Measurements from ENCODE around the gene RALGAPA2.

The RALGAPA2 gene

GRCh38 chr20:20369250-20370093, 343.0 kb downstream of the RALGAPA2 start:
- TF ChIP-seq POLR2A (IDR thresholded peaks at IDR 0.05; ENCODE audit: low read depth, low read length): no peak
- FAIRE-seq: no peak
- no peak for DNase-seq (ENCODE audit: insufficient read length, low spot score)

GRCh38 chr20:20368418-20369249, 343.8 kb downstream of the RALGAPA2 start:
- no peak for FAIRE-seq
- DNase-seq (ENCODE audit: insufficient read length, low spot score): no peak
- no peak for TF ChIP-seq POLR2A (IDR thresholded peaks at IDR 0.05; ENCODE audit: low read depth, low read length)

GRCh38 chr20:20367575-20368417, 344.6 kb downstream of the RALGAPA2 start, which contains the start of gene INSM1:
INSM1 (plus strand) TSS chr20:20368104; CDS start chr20:20368268, 164 bp downstream.
- FAIRE-seq: no peak
- DNase-seq (ENCODE audit: insufficient read length, low spot score): no peak

DNA sequence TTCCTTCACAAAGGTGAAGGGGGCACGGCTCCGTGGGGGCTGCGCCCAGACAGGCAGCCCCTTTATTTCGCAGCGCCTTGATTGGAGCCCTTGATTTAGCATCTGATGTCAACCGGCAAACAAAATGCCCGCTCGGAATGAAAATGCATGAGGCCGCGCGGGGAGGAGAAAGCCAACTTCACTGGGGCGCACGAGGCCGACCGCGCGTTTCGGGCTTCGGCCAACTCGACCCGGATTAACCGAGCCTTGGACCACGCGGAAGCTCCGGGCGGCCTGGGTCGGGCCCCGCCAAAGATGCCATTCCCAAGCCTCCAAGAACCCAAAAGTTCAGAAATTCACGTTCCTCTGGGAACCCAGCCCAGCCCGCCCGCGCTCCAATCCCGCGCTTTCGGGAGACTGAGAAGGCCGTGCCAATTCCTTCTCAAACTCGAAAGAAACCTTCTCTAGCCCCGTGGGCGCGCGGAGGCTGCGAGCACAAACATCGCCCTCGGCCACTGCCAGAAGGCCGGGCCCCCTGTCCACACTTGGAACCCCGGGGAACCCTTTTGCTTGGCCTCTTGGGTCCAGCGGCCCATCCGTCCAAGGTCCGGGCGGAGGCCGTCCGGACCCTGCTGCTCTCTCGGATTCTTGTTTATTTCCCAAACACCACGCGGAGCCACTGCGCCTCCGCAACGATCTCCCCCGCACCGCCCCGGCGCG, 345.4 kb downstream of the RALGAPA2 start:
- no peak for DNase-seq (ENCODE audit: insufficient read length, low spot score)
- FAIRE-seq: no peak
- TF ChIP-seq POLR2A (IDR thresholded peaks at IDR 0.05; ENCODE audit: low read depth, low read length): no peak

More at GRCh38 chr20:20367575-20368417, 344.6 kb downstream of the RALGAPA2 start, which contains the start of gene INSM1:
- no peak for TF ChIP-seq POLR2A (IDR thresholded peaks at IDR 0.05; ENCODE audit: low read depth, low read length)

DNA sequence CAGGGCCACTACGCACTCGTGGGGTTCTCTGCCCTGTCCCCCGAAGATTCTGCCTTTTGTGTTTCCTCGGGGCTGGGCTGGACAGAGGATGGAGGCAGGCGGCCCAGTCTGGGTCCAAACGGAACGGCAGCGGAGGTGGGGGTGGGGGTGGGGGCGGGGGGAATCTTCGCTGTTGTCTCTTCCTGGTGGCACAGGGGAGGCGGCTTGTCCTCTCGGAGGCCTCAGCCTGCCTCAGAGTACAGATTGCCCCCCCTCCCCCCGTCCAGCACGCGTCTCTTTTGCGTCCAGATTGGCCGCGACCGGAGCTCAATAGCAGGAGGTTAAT, 345.9 kb downstream of the RALGAPA2 start:
- FAIRE-seq (no peak), DNase-seq (ENCODE audit: insufficient read length, low spot score) (no peak)
- no peak for TF ChIP-seq POLR2A (IDR thresholded peaks at IDR 0.05; ENCODE audit: low read depth, low read length)

GRCh38 chr20:20365480-20366161, 346.8 kb downstream of the RALGAPA2 start:
- FAIRE-seq (no peak), DNase-seq (ENCODE audit: insufficient read length, low spot score) (no peak)
- TF ChIP-seq POLR2A (IDR thresholded peaks at IDR 0.05; ENCODE audit: low read depth, low read length): no peak

GRCh38 chr20:20364593-20365479, 347.6 kb downstream of the RALGAPA2 start:
- no peak for TF ChIP-seq POLR2A (IDR thresholded peaks at IDR 0.05; ENCODE audit: low read depth, low read length)
- DNase-seq (ENCODE audit: insufficient read length, low spot score) (no peak), FAIRE-seq (no peak)

GRCh38 chr20:20363799-20364592, 348.4 kb downstream of the RALGAPA2 start:
- no peak for FAIRE-seq
- no peak for TF ChIP-seq POLR2A (IDR thresholded peaks at IDR 0.05; ENCODE audit: low read depth, low read length)
- no peak for DNase-seq (ENCODE audit: insufficient read length, low spot score)

DNA sequence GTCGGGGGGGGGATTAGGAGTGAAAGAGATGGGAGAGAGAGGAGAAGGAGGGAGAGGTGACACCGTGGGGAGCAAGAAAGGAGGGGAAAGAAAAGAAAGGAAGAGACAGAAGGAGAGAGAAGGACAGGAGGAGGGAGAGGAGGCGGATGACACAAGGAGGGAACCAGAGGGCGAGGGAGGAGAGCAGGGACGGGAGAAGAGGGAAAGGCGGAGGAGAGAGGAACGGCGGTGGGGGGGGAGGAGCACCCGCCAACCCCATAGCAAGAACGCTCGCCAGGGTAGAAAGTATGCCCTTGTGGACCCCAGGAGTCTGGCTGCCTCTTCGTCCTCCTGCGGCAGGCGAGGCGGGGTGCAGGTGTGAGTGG, 349.0 kb downstream of the RALGAPA2 start:
- FAIRE-seq (no peak), DNase-seq (ENCODE audit: insufficient read length, low spot score) (no peak)
- TF ChIP-seq POLR2A (IDR thresholded peaks at IDR 0.05; ENCODE audit: low read depth, low read length): no peak

- FAIRE-seq: no peak
- no peak for TF ChIP-seq POLR2A (IDR thresholded peaks at IDR 0.05; ENCODE audit: low read depth, low read length)
- no peak for DNase-seq (ENCODE audit: insufficient read length, low spot score)
These were observed 349.5 kb downstream of the RALGAPA2 start for GRCh38 chr20:20362774-20363433.

- peak; percentile 72 for DNase-seq (ENCODE audit: insufficient read length, low spot score)
- no peak for TF ChIP-seq POLR2A (IDR thresholded peaks at IDR 0.05; ENCODE audit: low read depth, low read length)
- no peak for FAIRE-seq
These were observed 352.0 kb downstream of the RALGAPA2 start for GRCh38 chr20:20360464-20360863.

All from H54 (cell line).